DMS79 (cell line): Measurements from ENCODE around the gene KCTD21.
"Not testable (repeated sequence)": the region's sequence is repeated elsewhere in the genome, so short reads cannot be mapped to it uniquely, and the experiment has no call there.

ENCODE experiments used
- DNase-seq: peaks from one replicate; lab custom pipeline; 2025; lab: John Stamatoyannopoulos, UW

Gene KCTD21

GRCh38 chr11:78188286-78189173 is at the start of gene KCTD21, which contains the start of gene USP35:
KCTD21 (minus strand) TSS chr11:78188626; CDS start chr11:78174554, 14,072 bp downstream.
USP35 (plus strand) TSS chr11:78188919; CDS start chr11:78196246, 7,327 bp downstream.
- DNase-seq, result peak; percentile 92

- DNase-seq, result no peak
Measured at GRCh38 chr11:78237293-78238046, 49.0 kb upstream of the KCTD21 start.

GRCh38 chr11:78234006-78234405 is 45.6 kb upstream of the KCTD21 start:
- no peak for DNase-seq

GRCh38 chr11:78233046-78233445 is 44.6 kb upstream of the KCTD21 start:
- not testable (repeated sequence) for DNase-seq

- no peak for DNase-seq
Measured at GRCh38 chr11:78231962-78232501, 43.6 kb upstream of the KCTD21 start.

- no peak for DNase-seq
Measured at GRCh38 chr11:78230161-78230877, 41.9 kb upstream of the KCTD21 start.

GRCh38 chr11:78229106-78229505 is 40.7 kb upstream of the KCTD21 start:
- no peak for DNase-seq

- peak; percentile 43 for DNase-seq
Measured at GRCh38 chr11:78228467-78228866, 40.0 kb upstream of the KCTD21 start.

- no peak for DNase-seq
Measured at GRCh38 chr11:78227921-78228320, 39.5 kb upstream of the KCTD21 start.

- no peak for DNase-seq
Measured at GRCh38 chr11:78226684-78227680, 38.6 kb upstream of the KCTD21 start.

- no peak for DNase-seq
Measured at GRCh38 chr11:78224906-78225420, 36.5 kb upstream of the KCTD21 start.

GRCh38 chr11:78224506-78224905 is 36.1 kb upstream of the KCTD21 start:
- no peak for DNase-seq

GRCh38 chr11:78223320-78223954 is 35.0 kb upstream of the KCTD21 start:
- DNase-seq, result no peak

- not testable (repeated sequence) for DNase-seq
Measured at GRCh38 chr11:78222726-78223125, 34.3 kb upstream of the KCTD21 start.

- DNase-seq, result no peak
Measured at GRCh38 chr11:78221396-78222315, 33.2 kb upstream of the KCTD21 start.

GRCh38 chr11:78220218-78221157 is 32.1 kb upstream of the KCTD21 start:
- no peak for DNase-seq

GRCh38 chr11:78219493-78220217 is 31.2 kb upstream of the KCTD21 start:
- no peak for DNase-seq
